ENCODE data around the gene WWOX. TPM values are rescaled to one million over a fixed set of nuclear protein-coding genes. Genes with fewer than 3 reads are reported as not detected.

The WWOX gene
- total RNA-seq, 5 donors from 2014 or later (not counting 1 experiment from before 2014, with no cell fraction given) = 21.2 to 26.0 (median 22.6) TPM

- Mint-ChIP-seq H3K27me3 (no peaks in the 10 kb centered on the region), H3K9me3 (peaks cover 0 to 10% (median 6%) of the 10 kb centered on the region in 3 donors), H3K4me3 (no peak overlapping the region), H3K36me3 (peaks cover 22% of the 10 kb centered on the region), H3K27ac (no peak overlapping the region), H3K4me1 (no peaks in the 10 kb centered on the region)
- Histone ChIP-seq H3K36me3 (ENCODE audit: control insufficient read depth in 2 of 2, extremely low read depth in 1 of 2, insufficient read depth in 1 of 2, low read length in 1 of 2) (no peaks in the 10 kb centered on the region), H3K27ac (ENCODE audit: low read length) (no peak overlapping the region), H3K27me3 (replicated peaks in 1 of 2; ENCODE audit: control insufficient read depth in 2 of 2, extremely low read depth in 1 of 2, insufficient read depth in 2 of 2, low read length in 1 of 2) (no peaks in the 10 kb centered on the region), H3K4me3 (ENCODE audit: control insufficient read depth in 1 of 2, extremely low read depth in 1 of 2, low read length in 1 of 2) (no peak overlapping the region), H3K9me3 (no peaks in the 10 kb centered on the region), H3K4me1 (ENCODE audit: control insufficient read depth in 1 of 2, extremely low read depth in 1 of 2, insufficient read depth in 2 of 2, low read length in 2 of 2) (no peaks in the 10 kb centered on the region)
- 100% methylated on average over 4 of the region's 5 CpGs for WGBS (ENCODE audit: insufficient coverage)
- POLR2A ChIA-PET = no interaction called here
- no peak for DNase-seq
- CTCF ChIA-PET = no interaction called here
- ATAC-seq (replicated peaks in 1 of 4) = no peak
Measured at GRCh38 chr16:78259873-78260272, 160.4 kb downstream of the WWOX start.

DNA sequence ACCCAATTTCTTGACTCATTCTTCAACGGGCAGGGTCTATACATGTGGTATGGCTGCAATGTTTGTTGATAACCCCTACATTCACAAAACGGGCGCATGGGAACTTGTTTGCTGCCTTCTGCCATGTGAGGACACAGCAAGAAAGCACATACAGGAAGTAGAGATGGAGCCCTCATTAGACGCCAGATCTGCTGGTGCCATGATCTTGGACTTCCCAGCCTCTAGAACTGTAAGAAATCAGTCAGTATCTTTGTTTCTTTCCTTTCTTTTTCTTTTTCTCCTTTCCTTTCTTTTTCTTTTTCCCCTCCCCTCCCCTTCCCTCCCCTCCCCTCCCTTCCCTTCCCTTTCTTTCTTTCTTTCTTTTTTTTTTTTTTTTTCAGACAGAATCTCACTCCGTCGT, 165.2 kb downstream of the WWOX start:
- ATAC-seq (replicated peaks in 1 of 4) (no peak), DNase-seq (no peak)
- no CpG with 5 or more reads among the region's 6 CpGs for WGBS (ENCODE audit: insufficient coverage)
- H3K27ac Mint-ChIP-seq = no peak overlapping the region
- H3K27ac ChIP-seq (ENCODE audit: low read length) = no peak overlapping the region
- no peaks in the 10 kb centered on the region for H3K27me3 ChIP-seq (replicated peaks in 1 of 2; ENCODE audit: control insufficient read depth in 2 of 2, extremely low read depth in 1 of 2, insufficient read depth in 2 of 2, low read length in 1 of 2)
- ChIA-PET CTCF (no interaction called here), POLR2A (no interaction called here)
- H3K9me3 ChIP-seq = no peaks in the 10 kb centered on the region
- H3K4me1 ChIP-seq (ENCODE audit: control insufficient read depth in 1 of 2, extremely low read depth in 1 of 2, insufficient read depth in 2 of 2, low read length in 2 of 2) = no peaks in the 10 kb centered on the region
- no peaks in the 10 kb centered on the region for H3K36me3 ChIP-seq (ENCODE audit: control insufficient read depth in 2 of 2, extremely low read depth in 1 of 2, insufficient read depth in 1 of 2, low read length in 1 of 2)
- H3K36me3 Mint-ChIP-seq = peaks cover 27% of the 10 kb centered on the region
- no peak overlapping the region for H3K4me3 Mint-ChIP-seq
- H3K4me3 ChIP-seq (ENCODE audit: control insufficient read depth in 1 of 2, extremely low read depth in 1 of 2, low read length in 1 of 2) = no peak overlapping the region
- no peaks in the 10 kb centered on the region for H3K27me3 Mint-ChIP-seq
- peaks cover 0 to 10% (median 6%) of the 10 kb centered on the region in 3 donors for H3K9me3 Mint-ChIP-seq
- no peaks in the 10 kb centered on the region for H3K4me1 Mint-ChIP-seq

DNA sequence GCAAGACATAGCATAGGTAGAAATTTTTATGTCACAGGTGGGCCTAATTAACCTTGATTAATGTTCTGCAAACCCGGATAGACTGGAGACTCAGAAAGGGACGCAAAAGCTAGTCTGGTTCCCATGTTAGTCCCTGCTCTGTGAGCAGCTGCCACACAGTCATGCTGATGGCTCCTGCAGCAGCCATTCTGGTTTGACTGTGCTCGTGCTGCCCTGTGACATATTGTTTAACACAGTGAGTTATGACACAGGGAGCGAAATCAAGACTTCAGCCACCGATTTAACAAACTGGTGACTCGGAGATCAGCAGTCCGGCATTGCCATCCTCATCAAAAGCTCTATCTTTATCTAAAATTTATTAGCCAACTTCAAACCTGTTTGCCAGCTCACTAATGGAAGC, 169.8 kb downstream of the WWOX start:
- Mint-ChIP-seq H3K4me3 (no peak overlapping the region), H3K27me3 (no peaks in the 10 kb centered on the region), H3K4me1 (no peaks in the 10 kb centered on the region), H3K9me3 (peaks cover 0 to 3% (median 3%) of the 10 kb centered on the region in 3 donors), H3K27ac (no peak overlapping the region), H3K36me3 (peaks cover 28% of the 10 kb centered on the region)
- no peak for ATAC-seq (replicated peaks in 1 of 4)
- ChIA-PET CTCF (no interaction called here), POLR2A (interaction anchor here in 1 of 2 donors (0.6 kb wide), 1 partner anchor 1522 kb away, joined by 3 read pairs; no protein-coding TSS in a partner anchor)
- no peaks in the 10 kb centered on the region for H3K4me1 ChIP-seq (ENCODE audit: control insufficient read depth in 1 of 2, extremely low read depth in 1 of 2, insufficient read depth in 2 of 2, low read length in 2 of 2)
- no peak overlapping the region for H3K4me3 ChIP-seq (ENCODE audit: control insufficient read depth in 1 of 2, extremely low read depth in 1 of 2, low read length in 1 of 2)
- no peak overlapping the region for H3K27ac ChIP-seq (ENCODE audit: low read length)
- no peaks in the 10 kb centered on the region for H3K27me3 ChIP-seq (replicated peaks in 1 of 2; ENCODE audit: control insufficient read depth in 2 of 2, extremely low read depth in 1 of 2, insufficient read depth in 2 of 2, low read length in 1 of 2)
- no peaks in the 10 kb centered on the region for H3K36me3 ChIP-seq (ENCODE audit: control insufficient read depth in 2 of 2, extremely low read depth in 1 of 2, insufficient read depth in 1 of 2, low read length in 1 of 2)
- H3K9me3 ChIP-seq = no peaks in the 10 kb centered on the region
- DNase-seq = no peak
- 90% methylated on average over 7 of the region's 7 CpGs for WGBS (ENCODE audit: insufficient coverage)

GRCh38 chr16:78271981-78272380, 172.5 kb downstream of the WWOX start:
- WGBS (ENCODE audit: insufficient coverage) = no CpG with 5 or more reads among the region's 3 CpGs
- no peak overlapping the region for H3K27ac Mint-ChIP-seq
- H3K36me3 Mint-ChIP-seq = peaks cover 21% of the 10 kb centered on the region
- no peaks in the 10 kb centered on the region for H3K4me1 Mint-ChIP-seq
- ATAC-seq (replicated peaks in 1 of 4) (no peak), DNase-seq (no peak)
- ChIA-PET CTCF (no interaction called here), POLR2A (no interaction called here)
- no peaks in the 10 kb centered on the region for H3K9me3 Mint-ChIP-seq
- Histone ChIP-seq H3K27me3 (replicated peaks in 1 of 2; ENCODE audit: control insufficient read depth in 2 of 2, extremely low read depth in 1 of 2, insufficient read depth in 2 of 2, low read length in 1 of 2) (no peaks in the 10 kb centered on the region), H3K9me3 (no peaks in the 10 kb centered on the region), H3K27ac (ENCODE audit: low read length) (no peak overlapping the region), H3K4me1 (ENCODE audit: control insufficient read depth in 1 of 2, extremely low read depth in 1 of 2, insufficient read depth in 2 of 2, low read length in 2 of 2) (no peaks in the 10 kb centered on the region), H3K36me3 (ENCODE audit: control insufficient read depth in 2 of 2, extremely low read depth in 1 of 2, insufficient read depth in 1 of 2, low read length in 1 of 2) (no peaks in the 10 kb centered on the region), H3K4me3 (ENCODE audit: control insufficient read depth in 1 of 2, extremely low read depth in 1 of 2, low read length in 1 of 2) (no peak overlapping the region)
- H3K4me3 Mint-ChIP-seq = no peak overlapping the region
- H3K27me3 Mint-ChIP-seq = no peaks in the 10 kb centered on the region

- H3K27me3 ChIP-seq (replicated peaks in 1 of 2; ENCODE audit: control insufficient read depth in 2 of 2, extremely low read depth in 1 of 2, insufficient read depth in 2 of 2, low read length in 1 of 2) = no peaks in the 10 kb centered on the region
- H3K9me3 ChIP-seq = no peaks in the 10 kb centered on the region
- no peaks in the 10 kb centered on the region for H3K4me1 ChIP-seq (ENCODE audit: control insufficient read depth in 1 of 2, extremely low read depth in 1 of 2, insufficient read depth in 2 of 2, low read length in 2 of 2)
- H3K4me1 Mint-ChIP-seq = no peaks in the 10 kb centered on the region
- H3K27me3 Mint-ChIP-seq = no peaks in the 10 kb centered on the region
- H3K4me3 ChIP-seq (ENCODE audit: control insufficient read depth in 1 of 2, extremely low read depth in 1 of 2, low read length in 1 of 2) = no peak overlapping the region
- H3K27ac ChIP-seq (ENCODE audit: low read length) = no peak overlapping the region
- ATAC-seq (replicated peaks in 1 of 4) = no peak
- no peak overlapping the region for H3K4me3 Mint-ChIP-seq
- 80% methylated on average over 1 of the region's 4 CpGs for WGBS (ENCODE audit: insufficient coverage)
- ChIA-PET CTCF (no interaction called here), POLR2A (interaction anchor here in 1 of 2 donors (0.6 kb wide), 1 partner anchor 1327 kb away, joined by 4 read pairs; no protein-coding TSS in a partner anchor)
- no peaks in the 10 kb centered on the region for H3K9me3 Mint-ChIP-seq
- H3K36me3 Mint-ChIP-seq = peaks cover 17% of the 10 kb centered on the region
- no peak for DNase-seq
- H3K36me3 ChIP-seq (ENCODE audit: control insufficient read depth in 2 of 2, extremely low read depth in 1 of 2, insufficient read depth in 1 of 2, low read length in 1 of 2) = no peaks in the 10 kb centered on the region
- no peak overlapping the region for H3K27ac Mint-ChIP-seq
Measured at GRCh38 chr16:78274771-78275170, 175.3 kb downstream of the WWOX start.

DNA sequence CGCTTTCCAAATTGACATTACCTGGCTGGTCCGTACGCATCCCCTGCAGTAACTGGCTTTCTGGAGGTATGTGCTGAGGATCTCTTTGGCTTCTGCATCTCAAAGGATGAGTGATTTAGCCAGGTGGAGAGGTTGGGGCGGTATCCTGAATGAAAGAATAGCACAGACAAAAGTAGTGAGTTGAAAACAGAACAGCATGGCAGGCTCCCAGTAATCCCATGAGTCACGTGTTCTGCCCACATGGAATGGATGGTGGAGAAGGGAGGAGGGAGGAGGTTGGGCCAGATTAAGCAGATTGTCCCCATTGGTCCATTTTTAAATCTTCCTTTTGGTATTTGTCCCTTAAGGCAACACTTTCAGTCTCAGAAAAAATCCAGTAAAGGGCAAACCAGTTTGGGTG, 176.0 kb downstream of the WWOX start:
- no peak overlapping the region for H3K4me3 ChIP-seq (ENCODE audit: control insufficient read depth in 1 of 2, extremely low read depth in 1 of 2, low read length in 1 of 2)
- no peaks in the 10 kb centered on the region for H3K9me3 ChIP-seq
- H3K4me1 ChIP-seq (ENCODE audit: control insufficient read depth in 1 of 2, extremely low read depth in 1 of 2, insufficient read depth in 2 of 2, low read length in 2 of 2) = no peaks in the 10 kb centered on the region
- Mint-ChIP-seq H3K36me3 (peaks cover 15% of the 10 kb centered on the region), H3K9me3 (no peaks in the 10 kb centered on the region), H3K27me3 (no peaks in the 10 kb centered on the region), H3K27ac (no peak overlapping the region), H3K4me1 (no peaks in the 10 kb centered on the region), H3K4me3 (no peak overlapping the region)
- CTCF ChIA-PET = no interaction called here
- POLR2A ChIA-PET = interaction anchor here in 1 of 2 donors (0.6 kb wide), 1 partner anchor 1327 kb away, joined by 4 read pairs; no protein-coding TSS in a partner anchor
- no peak for ATAC-seq (replicated peaks in 1 of 4)
- WGBS (ENCODE audit: insufficient coverage) = 83% methylated on average over 4 of the region's 5 CpGs
- H3K36me3 ChIP-seq (ENCODE audit: control insufficient read depth in 2 of 2, extremely low read depth in 1 of 2, insufficient read depth in 1 of 2, low read length in 1 of 2) = no peaks in the 10 kb centered on the region
- H3K27ac ChIP-seq (ENCODE audit: low read length) = no peak overlapping the region
- no peak for DNase-seq
- H3K27me3 ChIP-seq (replicated peaks in 1 of 2; ENCODE audit: control insufficient read depth in 2 of 2, extremely low read depth in 1 of 2, insufficient read depth in 2 of 2, low read length in 1 of 2) = no peaks in the 10 kb centered on the region
